Activated CD4-positive, alpha-beta T cell treated with anti-CD3 and anti-CD28 coated beads for 4 hours (primary cell): Measurements from ENCODE around the gene APBB2.
"Not testable (repeated sequence)": the region's sequence is repeated elsewhere in the genome, so short reads cannot be mapped to it uniquely, and the experiment has no call there.

Source experiments
- DNase-seq, 2 donors: peaks; one replicate each; pipeline ENCODE4 v3.0.0-alpha.2; 2020

Gene APBB2

GRCh38 chr4:41095192-41095872 lies 119.0 kb downstream of the APBB2 start:
- DNase-seq: no peak

- DNase-seq: no peak
Measured at GRCh38 chr4:41092128-41092527, 122.2 kb downstream of the APBB2 start.

GRCh38 chr4:41081847-41082246 lies 132.5 kb downstream of the APBB2 start:
- no peak for DNase-seq

- DNase-seq: no peak
Measured at GRCh38 chr4:41080976-41081375, 133.4 kb downstream of the APBB2 start.

GRCh38 chr4:41079881-41080560 lies 134.3 kb downstream of the APBB2 start:
- no peak for DNase-seq

- no peak for DNase-seq
Measured at GRCh38 chr4:41077628-41078027, 136.7 kb downstream of the APBB2 start.

- DNase-seq: no peak
Measured at GRCh38 chr4:41076481-41076880, 137.9 kb downstream of the APBB2 start.

GRCh38 chr4:41074215-41074614 lies 140.1 kb downstream of the APBB2 start:
- DNase-seq: no peak

GRCh38 chr4:41072021-41072777 lies 142.1 kb downstream of the APBB2 start:
- DNase-seq: no peak

- no peak for DNase-seq
Measured at GRCh38 chr4:41070516-41071281, 143.6 kb downstream of the APBB2 start.

- no peak for DNase-seq
Measured at GRCh38 chr4:41069838-41070237, 144.5 kb downstream of the APBB2 start.

- no peak for DNase-seq
Measured at GRCh38 chr4:41069257-41069656, 145.1 kb downstream of the APBB2 start.

- no peak for DNase-seq
Measured at GRCh38 chr4:41067369-41067768, 147.0 kb downstream of the APBB2 start.

- no peak for DNase-seq
Measured at GRCh38 chr4:41066049-41066448, 148.3 kb downstream of the APBB2 start.

- no peak for DNase-seq
Measured at GRCh38 chr4:41065434-41066006, 148.8 kb downstream of the APBB2 start.

GRCh38 chr4:41064953-41065352 lies 149.4 kb downstream of the APBB2 start:
- no peak for DNase-seq

GRCh38 chr4:41061482-41062185 lies 152.7 kb downstream of the APBB2 start:
- no peak for DNase-seq

GRCh38 chr4:41060352-41061334 lies 153.7 kb downstream of the APBB2 start:
- DNase-seq: no peak

- not testable (repeated sequence) for DNase-seq
Measured at GRCh38 chr4:41059411-41059810, 154.9 kb downstream of the APBB2 start.

- DNase-seq: no peak
Measured at GRCh38 chr4:41058426-41058825, 155.9 kb downstream of the APBB2 start.

- no peak for DNase-seq
Measured at GRCh38 chr4:41057467-41057866, 156.9 kb downstream of the APBB2 start.
